CD8-positive, alpha-beta memory T cell (primary cell): ENCODE measurements around the gene BCAN. TPM values are rescaled to one million over a fixed set of nuclear protein-coding genes. Genes with fewer than 3 reads are reported as not detected.
A peak's percentile ranks its signal among the peaks of the same experiment; 100 is the strongest.

ENCODE experiments used
- CTCF ChIA-PET: fragments of 350-600 bp; sonication (Branson Sonifier 250); formaldehyde crosslinking; loops from one replicate; lab custom pipeline; 2021; ENCODE audit warnings: antibody characterized with exemption; lab: Charles Lee
- POLR2A ChIA-PET: fragments of 350-600 bp; sonication (Branson Sonifier 250); formaldehyde crosslinking; loops from one replicate; lab custom pipeline; 2021; ENCODE audit warnings: antibody characterized with exemption; lab: Charles Lee
- DNase-seq, 5 donors: peaks; one replicate each; pipeline versions ENCODE4 v3.0.0 to v3.0.0-alpha.2; 2020 to 2022; ENCODE audit warnings: mixed read lengths in 1 of 5
- H3K27ac ChIP-seq: one replicate; pipeline ENCODE4 v1.7.0; 2013; ENCODE audit warnings: low read depth, mild to moderate bottlenecking, low read length, moderate library complexity
- H3K27me3 ChIP-seq: 2 replicates; pipeline ENCODE4 v1.7.0; 2013; ENCODE audit warnings: low read length, mild to moderate bottlenecking; ENCODE audit not compliant: insufficient read depth, poor library complexity, severe bottlenecking
- H3K36me3 ChIP-seq: 2 replicates; pipeline ENCODE4 v1.7.0; 2013; ENCODE audit warnings: mild to moderate bottlenecking, low read length, moderate library complexity; ENCODE audit not compliant: insufficient read depth
- H3K4me1 ChIP-seq: 2 replicates; pipeline ENCODE4 v1.7.0; 2013; ENCODE audit warnings: mild to moderate bottlenecking, low read length, moderate library complexity; ENCODE audit not compliant: insufficient read depth
- H3K4me3 ChIP-seq: 2 replicates; pipeline ENCODE4 v1.7.0; 2013; ENCODE audit warnings: mild to moderate bottlenecking, low read length
- H3K9me3 ChIP-seq: 2 replicates; pipeline ENCODE4 v1.7.0; 2013; ENCODE audit warnings: mild to moderate bottlenecking, low read length
- H3K27ac Mint-ChIP-seq, 8 donors: one replicate each; pipeline ENCODE4 v1.8.0; 2020 to 2021; ENCODE audit warnings: mixed read lengths in 8 of 8, mild to moderate bottlenecking in 6 of 8, inconsistent platforms in 3 of 8, moderate library complexity in 3 of 8
- H3K27me3 Mint-ChIP-seq, 2 donors: one replicate each; pipeline ENCODE4 v1.8.0; 2020 to 2021; ENCODE audit warnings: mixed read lengths in 2 of 2, mild to moderate bottlenecking in 1 of 2, moderate library complexity in 1 of 2
- H3K36me3 Mint-ChIP-seq, 3 donors: one replicate each; pipeline ENCODE4 v1.8.0; 2020 to 2021; ENCODE audit warnings: mixed read lengths in 3 of 3, inconsistent platforms in 1 of 3, mild to moderate bottlenecking in 1 of 3
- H3K4me1 Mint-ChIP-seq, 3 donors: one replicate each; pipeline ENCODE4 v1.8.0; 2020 to 2021; ENCODE audit warnings: mixed read lengths in 3 of 3, inconsistent platforms in 1 of 3, mild to moderate bottlenecking in 1 of 3
- H3K4me3 Mint-ChIP-seq, 7 donors: one replicate each; pipeline ENCODE4 v1.8.0; 2020 to 2021; ENCODE audit warnings: mixed read lengths in 7 of 7, mild to moderate bottlenecking in 6 of 7, moderate library complexity in 4 of 7, inconsistent platforms in 2 of 7
- H3K9me3 Mint-ChIP-seq, 5 donors: one replicate each; pipeline ENCODE4 v1.8.0; 2020 to 2022; ENCODE audit warnings: mixed read lengths in 5 of 5, mild to moderate bottlenecking in 3 of 5, moderate library complexity in 2 of 5, inconsistent platforms in 1 of 5
- polyA plus RNA-seq: library from polyadenylated mRNA; unstranded; fragments of 300-500 nt; fragmentation: Illumina TruSeq; gene quantifications from one replicate; pipeline ENCODE4 v1.2.3, GENCODE V29; 2021
- total RNA-seq, 2 experiments: library from RNA; stranded (reverse); gene quantifications; one replicate each; pipeline ENCODE4 v1.2.3, GENCODE V29; 2021

Gene BCAN
- total and polyA plus RNA-seq, 3 experiments from 2014 or later, result not detected

DNA sequence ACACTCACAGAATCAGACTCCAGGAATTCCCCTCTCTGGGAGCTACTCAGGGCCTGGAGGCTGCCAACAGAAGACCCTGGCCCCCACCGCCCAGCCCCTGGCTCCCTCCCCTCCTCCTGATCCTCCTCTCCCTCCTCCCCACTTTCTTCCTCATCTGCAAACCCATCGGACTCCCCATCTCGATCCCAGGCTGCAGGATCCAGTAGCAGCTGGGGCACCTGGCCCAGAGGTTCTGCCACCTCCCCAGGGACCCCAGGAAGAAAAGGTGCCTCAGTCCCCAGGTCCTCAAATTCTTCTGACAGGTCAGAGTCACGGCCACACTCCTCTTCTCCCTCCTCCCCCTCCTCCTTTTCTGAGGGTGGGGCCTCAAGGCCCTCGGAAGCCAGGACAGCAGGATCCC is 27.9 kb downstream of the BCAN start:
- Histone ChIP-seq H3K27ac (no peak overlapping the region), H3K4me3 (no peak overlapping the region), H3K9me3 (no peaks in the 10 kb centered on the region), H3K27me3 (peaks cover 3% of the 10 kb centered on the region), H3K36me3 (no peaks in the 10 kb centered on the region), H3K4me1 (no peaks in the 10 kb centered on the region)
- H3K27ac Mint-ChIP-seq, result no peak overlapping the region
- no peak overlapping the region for H3K4me3 Mint-ChIP-seq
- peaks cover 16 to 24% of the 10 kb centered on the region in 2 donors for H3K27me3 Mint-ChIP-seq
- ChIA-PET POLR2A (no interaction called here), CTCF (interaction anchor here (1.4 kb wide), 1 partner anchor 12 kb away, joined by 3 read pairs; no protein-coding TSS in a partner anchor)
- no peaks in the 10 kb centered on the region for H3K9me3 Mint-ChIP-seq
- peaks cover 0 to 2% (median 0%) of the 10 kb centered on the region in 3 donors for H3K36me3 Mint-ChIP-seq
- DNase-seq, result no peak
- H3K4me1 Mint-ChIP-seq, result no peaks in the 10 kb centered on the region

DNA sequence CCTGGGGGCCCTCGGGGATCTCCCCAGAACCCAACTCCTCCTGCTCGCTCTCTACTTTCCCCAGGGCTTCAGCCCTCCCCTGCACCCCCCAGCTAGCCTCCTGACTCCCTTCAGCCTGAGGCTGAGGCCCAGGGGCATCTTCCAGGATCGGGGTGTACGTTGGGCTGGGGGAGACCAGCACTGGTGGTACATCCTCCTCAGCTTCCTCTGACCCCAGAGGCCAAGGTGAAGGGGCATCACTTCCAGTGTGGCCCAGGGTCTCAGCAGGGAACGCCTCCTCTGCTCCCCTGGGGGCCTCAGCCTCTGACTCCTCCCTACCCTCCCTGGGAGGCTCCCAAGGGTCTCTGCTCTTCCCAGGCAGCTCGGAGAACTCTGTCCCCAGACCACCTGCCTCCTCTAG is 28.4 kb downstream of the BCAN start:
- Mint-ChIP-seq H3K4me1 (no peaks in the 10 kb centered on the region), H3K36me3 (peaks cover 0 to 2% (median 0%) of the 10 kb centered on the region in 3 donors), H3K27ac (no peak overlapping the region), H3K27me3 (peaks cover 16 to 30% of the 10 kb centered on the region in 2 donors), H3K4me3 (no peak overlapping the region), H3K9me3 (no peaks in the 10 kb centered on the region)
- DNase-seq, result no peak
- no peaks in the 10 kb centered on the region for H3K36me3 ChIP-seq
- ChIA-PET CTCF (interaction anchor here (1.4 kb wide), 1 partner anchor 12 kb away, joined by 3 read pairs; no protein-coding TSS in a partner anchor), POLR2A (no interaction called here)
- H3K4me1 ChIP-seq, result no peaks in the 10 kb centered on the region
- peaks cover 3% of the 10 kb centered on the region for H3K27me3 ChIP-seq
- H3K4me3 ChIP-seq, result no peak overlapping the region
- no peak overlapping the region for H3K27ac ChIP-seq
- no peaks in the 10 kb centered on the region for H3K9me3 ChIP-seq

DNA sequence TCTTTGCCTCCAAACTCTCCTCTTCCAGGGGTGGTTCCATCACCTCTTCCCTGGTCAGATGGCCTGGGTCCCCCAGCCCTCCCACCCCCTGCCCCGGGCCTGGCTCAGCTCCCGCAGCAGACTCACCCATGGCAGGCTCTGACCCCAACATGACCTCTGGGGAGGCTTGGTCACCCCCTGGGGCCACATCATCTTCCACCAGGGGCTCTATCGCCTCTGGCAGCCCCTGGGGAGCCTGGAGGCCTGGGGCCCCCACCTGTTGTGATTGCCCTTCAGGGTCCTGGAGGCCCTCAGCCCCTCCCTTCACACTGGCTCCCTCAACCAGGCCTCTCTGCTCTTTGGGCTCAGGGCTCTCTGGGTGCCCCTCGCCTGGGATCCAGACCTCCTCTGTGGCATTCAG is 28.9 kb downstream of the BCAN start:
- no peak for DNase-seq
- ChIA-PET CTCF (interaction anchor here (1.4 kb wide), 1 partner anchor 13 kb away, joined by 3 read pairs; no protein-coding TSS in a partner anchor), POLR2A (no interaction called here)
- Histone ChIP-seq H3K27me3 (peaks cover 3% of the 10 kb centered on the region), H3K4me1 (no peaks in the 10 kb centered on the region), H3K4me3 (no peak overlapping the region), H3K27ac (no peak overlapping the region), H3K9me3 (no peaks in the 10 kb centered on the region), H3K36me3 (no peaks in the 10 kb centered on the region)
- Mint-ChIP-seq H3K36me3 (peaks cover 0 to 2% (median 0%) of the 10 kb centered on the region in 3 donors), H3K4me3 (no peak overlapping the region), H3K27me3 (peaks cover 16 to 32% of the 10 kb centered on the region in 2 donors), H3K9me3 (no peaks in the 10 kb centered on the region), H3K4me1 (no peaks in the 10 kb centered on the region), H3K27ac (no peak overlapping the region)

DNA sequence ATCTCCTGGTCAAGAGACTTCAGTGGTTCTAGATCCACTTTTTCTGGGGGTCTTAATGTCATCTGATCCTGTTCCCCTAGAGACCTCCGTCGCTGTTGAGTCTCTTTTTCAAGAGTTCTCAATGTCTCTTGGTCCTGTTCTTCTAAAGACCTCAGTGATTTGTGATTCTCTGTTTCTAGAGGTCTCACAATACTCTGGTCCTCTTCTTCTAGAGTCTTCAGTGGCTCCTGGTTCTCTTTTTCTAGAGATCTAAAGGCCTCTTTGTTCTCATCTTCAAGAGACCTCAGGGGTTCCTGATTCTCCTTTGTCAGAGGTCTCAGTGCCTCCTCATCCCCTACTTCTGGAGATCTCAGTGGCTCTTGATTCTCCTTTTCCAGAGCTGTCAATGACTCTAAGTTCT is 29.9 kb downstream of the BCAN start:
- POLR2A ChIA-PET, result no interaction called here
- Histone ChIP-seq H3K27me3 (peaks cover 8% of the 10 kb centered on the region), H3K36me3 (no peaks in the 10 kb centered on the region)

DNA sequence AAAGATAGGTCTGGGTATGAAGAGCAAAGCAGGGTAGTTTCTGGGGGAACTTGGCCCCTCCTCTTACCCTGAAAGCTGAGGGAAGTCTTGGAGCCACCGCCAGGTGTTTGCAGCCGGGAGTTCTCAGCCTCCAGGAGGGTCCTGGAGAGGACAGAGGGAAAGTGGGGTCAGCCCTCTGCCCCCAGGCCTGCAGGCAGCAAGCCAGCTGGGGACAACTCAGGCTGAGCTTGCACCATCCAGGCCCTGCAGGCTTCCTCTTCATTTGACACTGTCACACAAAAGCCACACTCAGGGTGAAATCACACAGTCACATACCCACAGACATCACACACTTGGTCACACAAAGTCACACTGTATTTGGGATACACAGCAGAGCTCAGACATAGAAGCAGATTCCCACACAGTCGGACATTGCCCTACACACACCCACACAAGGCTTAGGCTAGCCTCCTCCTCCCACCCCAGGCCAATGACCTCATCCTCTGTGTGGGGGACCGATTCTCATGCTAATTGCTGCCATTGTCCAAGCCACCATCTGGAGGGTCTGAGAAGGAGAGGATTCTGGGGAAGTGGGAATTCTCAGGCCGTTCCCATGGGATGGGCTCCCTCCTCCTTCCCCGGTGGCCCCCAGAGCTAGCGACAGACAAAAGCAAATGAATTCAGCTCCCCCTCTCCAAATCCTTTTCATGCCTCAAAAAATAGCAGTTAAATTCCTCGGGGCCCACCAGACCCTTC is 31.6 kb downstream of the BCAN start:
- Mint-ChIP-seq H3K36me3 (peaks cover 0 to 2% (median 0%) of the 10 kb centered on the region in 3 donors), H3K9me3 (no peaks in the 10 kb centered on the region), H3K27ac (no peak overlapping the region), H3K4me3 (no peak overlapping the region), H3K4me1 (peaks cover 8 to 16% (median 13%) of the 10 kb centered on the region in 3 donors), H3K27me3 (peaks cover 32 to 49% of the 10 kb centered on the region in 2 donors)
- Histone ChIP-seq H3K4me3 (no peak overlapping the region), H3K27me3 (peaks cover 20% of the 10 kb centered on the region), H3K36me3 (no peaks in the 10 kb centered on the region), H3K9me3 (no peaks in the 10 kb centered on the region), H3K27ac (no peak overlapping the region), H3K4me1 (peaks cover 10% of the 10 kb centered on the region)
- POLR2A ChIA-PET, result no interaction called here
- CTCF ChIA-PET, result interaction anchor here (0.8 to 1.2 kb wide), 2 partner anchors 14 to 46 kb away, joined by 3 to 6 read pairs; no protein-coding TSS in a partner anchor
- DNase-seq, result no peak

More for the DNA sequence above, 29.9 kb downstream of the BCAN start:
- Mint-ChIP-seq H3K27ac (peak overlapping the region in 1 of 8 donors; percentile 20), H3K4me1 (no peaks in the 10 kb centered on the region), H3K4me3 (no peak overlapping the region), H3K27me3 (peaks cover 18 to 32% of the 10 kb centered on the region in 2 donors), H3K9me3 (no peaks in the 10 kb centered on the region), H3K36me3 (peaks cover 0 to 2% (median 0%) of the 10 kb centered on the region in 3 donors)
- Histone ChIP-seq H3K27ac (no peak overlapping the region), H3K4me3 (no peak overlapping the region), H3K9me3 (no peaks in the 10 kb centered on the region), H3K4me1 (no peaks in the 10 kb centered on the region)
- CTCF ChIA-PET, result interaction anchor here (1.0 kb wide), 1 partner anchor 11 kb away, joined by 3 read pairs; no protein-coding TSS in a partner anchor
- no peak for DNase-seq

DNA sequence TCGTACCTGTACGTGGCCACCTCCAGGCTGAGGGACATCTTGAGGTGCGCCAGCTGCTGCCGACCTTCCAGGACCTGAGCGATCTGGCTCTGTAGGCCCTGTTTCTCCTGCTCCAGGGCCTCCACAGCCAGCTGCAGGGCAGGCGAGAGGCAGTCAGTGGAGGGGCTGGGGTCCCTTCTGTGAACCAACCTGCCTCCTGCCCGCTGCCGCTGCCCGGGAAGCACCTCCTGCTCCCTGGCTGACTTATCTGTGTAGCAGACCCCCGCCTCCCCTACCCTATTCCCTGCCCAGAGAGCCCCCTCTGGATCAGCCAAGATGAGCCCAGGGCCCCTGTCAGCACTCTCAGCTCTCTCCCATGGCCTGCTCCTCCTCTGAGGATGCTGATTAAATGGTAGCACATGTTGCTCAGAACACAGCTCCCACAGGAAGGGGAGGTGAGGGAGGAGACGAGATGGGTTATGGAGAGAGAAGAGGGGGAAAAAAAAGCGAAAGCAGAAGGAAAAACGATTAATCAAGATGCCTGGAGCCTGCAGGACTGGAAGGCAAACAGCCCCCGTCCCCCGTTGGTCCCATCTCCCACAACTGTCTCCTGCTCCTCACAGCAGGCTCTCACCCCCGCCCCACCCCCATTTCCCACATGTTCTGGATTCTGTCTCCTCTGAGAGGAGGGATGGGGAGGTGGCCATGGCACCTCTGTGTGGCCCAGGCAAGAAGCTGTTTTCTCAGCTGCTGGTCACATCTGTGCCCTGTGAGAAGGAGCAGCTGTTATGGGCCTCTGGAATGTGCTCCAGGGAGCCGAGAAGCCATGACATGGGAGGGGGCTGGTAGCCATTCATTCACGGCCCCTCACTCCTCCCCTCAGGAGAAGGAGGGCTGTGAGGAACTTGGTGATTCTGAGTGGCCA is 33.5 kb downstream of the BCAN start:
- Mint-ChIP-seq H3K9me3 (no peaks in the 10 kb centered on the region), H3K4me3 (no peak overlapping the region), H3K36me3 (peaks cover 0 to 2% (median 0%) of the 10 kb centered on the region in 3 donors), H3K27me3 (peaks cover 47 to 64% of the 10 kb centered on the region in 2 donors), H3K27ac (no peak overlapping the region), H3K4me1 (peaks cover 8 to 16% (median 13%) of the 10 kb centered on the region in 3 donors)
- Histone ChIP-seq H3K27me3 (peaks cover 35% of the 10 kb centered on the region), H3K36me3 (no peaks in the 10 kb centered on the region), H3K27ac (no peak overlapping the region), H3K4me1 (peaks cover 10% of the 10 kb centered on the region), H3K4me3 (no peak overlapping the region), H3K9me3 (no peaks in the 10 kb centered on the region)
- ChIA-PET CTCF (interaction anchor here (1.3 to 2.4 kb wide), 3 partner anchors 14 to 290 kb away, joined by 3 to 9 read pairs (median 4); no protein-coding TSS in a partner anchor), POLR2A (no interaction called here)
- no peak for DNase-seq

DNA sequence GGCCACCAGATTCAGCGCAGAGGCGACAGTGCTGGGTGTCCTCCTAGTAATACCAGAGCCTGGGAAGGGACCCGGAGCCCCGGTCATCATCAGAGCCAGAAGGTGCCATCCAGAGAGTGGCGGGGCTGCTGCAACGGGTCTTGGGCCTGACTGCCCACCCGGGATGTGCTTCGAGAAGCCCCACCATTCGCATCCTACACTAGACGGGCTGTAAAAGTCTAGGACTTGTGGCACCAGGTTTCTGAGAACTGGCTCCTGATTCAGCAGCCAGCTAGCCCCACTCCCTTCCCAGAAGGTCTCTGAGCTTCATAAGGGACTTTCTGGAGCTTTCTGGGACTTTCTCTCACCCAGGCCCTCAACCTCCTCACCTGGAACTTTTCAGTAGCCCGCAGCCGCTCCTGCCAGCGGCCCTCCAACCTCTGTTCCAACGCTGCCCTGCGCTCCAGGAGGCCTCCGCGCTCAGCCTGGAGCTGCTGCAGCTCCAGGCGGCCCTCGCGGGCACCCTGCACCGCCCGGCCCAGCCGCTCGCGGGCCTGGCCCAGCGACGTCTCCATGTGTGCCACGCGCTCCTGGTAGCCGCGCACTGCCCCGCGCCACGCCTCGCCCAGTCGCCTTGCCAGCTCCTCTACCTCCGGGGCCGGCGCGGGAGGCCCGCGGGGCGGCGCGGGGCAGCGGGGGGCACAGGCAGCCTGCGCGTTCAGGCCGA is 34.4 kb downstream of the BCAN start:
- Mint-ChIP-seq H3K4me1 (peaks cover 8 to 16% (median 13%) of the 10 kb centered on the region in 3 donors), H3K9me3 (no peaks in the 10 kb centered on the region), H3K27ac (no peak overlapping the region), H3K4me3 (no peak overlapping the region), H3K27me3 (peaks cover 49 to 68% of the 10 kb centered on the region in 2 donors), H3K36me3 (peaks cover 0 to under 1% (median 0%) of the 10 kb centered on the region in 3 donors)
- no peak for DNase-seq
- ChIA-PET CTCF (interaction anchor here (0.9 to 3.5 kb wide), 11 partner anchors 12 to 291 kb away, joined by 3 to 16 read pairs (median 4); partner anchors contain the start of gene CRABP2), POLR2A (no interaction called here)
- Histone ChIP-seq H3K4me3 (no peak overlapping the region), H3K27ac (no peak overlapping the region), H3K9me3 (no peaks in the 10 kb centered on the region), H3K27me3 (peaks cover 36% of the 10 kb centered on the region), H3K4me1 (peaks cover 10% of the 10 kb centered on the region), H3K36me3 (no peaks in the 10 kb centered on the region)
